Activated B cell treated with CpG ODN at 0.5 μM for 24 hours (primary cell): ENCODE measurements around the gene GATAD1. TPM values are rescaled to one million over a fixed set of nuclear protein-coding genes. Genes with fewer than 3 reads are reported as not detected.

Experiments used
- ATAC-seq: fragments of 200-7000 bp; cut with Tn5 transposase; one replicate; pipeline ENCODE4 v1.10.0; 2021; ENCODE audit warnings: low read depth, mild to moderate bottlenecking, moderate library complexity
- CTCF ChIA-PET: fragments of 350-600 bp; sonication (Branson Sonifier 250); formaldehyde crosslinking; loops from one replicate; lab custom pipeline; 2021; ENCODE audit warnings: antibody characterized with exemption; lab: Charles Lee
- POLR2A ChIA-PET: fragments of 350-600 bp; sonication (Branson Sonifier 250); formaldehyde crosslinking; loops from one replicate; lab custom pipeline; 2021; ENCODE audit warnings: antibody characterized with exemption; lab: Charles Lee
- DNase-seq: peaks from one replicate; pipeline ENCODE4 v3.0.0; 2022
- H3K27ac Mint-ChIP-seq: one replicate; pipeline ENCODE4 v1.8.0; 2020; ENCODE audit warnings: mixed read lengths
- H3K27me3 Mint-ChIP-seq: one replicate; pipeline ENCODE4 v1.8.0; 2021; ENCODE audit warnings: mixed read lengths
- H3K36me3 Mint-ChIP-seq: one replicate; pipeline ENCODE4 v1.8.0; 2021; ENCODE audit warnings: low read depth, mixed read lengths
- H3K4me1 Mint-ChIP-seq: one replicate; pipeline ENCODE4 v1.8.0; 2021; ENCODE audit warnings: mixed read lengths
- H3K4me3 Mint-ChIP-seq: one replicate; pipeline ENCODE4 v1.8.0; 2020; ENCODE audit warnings: mild to moderate bottlenecking, mixed read lengths
- H3K9me3 Mint-ChIP-seq: one replicate; pipeline ENCODE4 v1.8.0; 2020; ENCODE audit warnings: mixed read lengths
- intact Hi-C: fragments of 100-400 bp; cut with micrococcal nuclease; formaldehyde crosslinking; loops from one replicate; pipeline ENCODE4 v1.15.1; 2024
- total RNA-seq: library from RNA; stranded (reverse); gene quantifications from 2 replicates; pipeline ENCODE4 v1.2.3, GENCODE V29; 2022
- TF ChIP-seq, protein P1 (sequence below): fragments of 200-600 bp; IDR thresholded peaks from one replicate; pipeline ENCODE4 v1.8.0; 2022; ENCODE audit warnings: antibody characterized with exemption, mild to moderate bottlenecking

The GATAD1 gene, protein sequence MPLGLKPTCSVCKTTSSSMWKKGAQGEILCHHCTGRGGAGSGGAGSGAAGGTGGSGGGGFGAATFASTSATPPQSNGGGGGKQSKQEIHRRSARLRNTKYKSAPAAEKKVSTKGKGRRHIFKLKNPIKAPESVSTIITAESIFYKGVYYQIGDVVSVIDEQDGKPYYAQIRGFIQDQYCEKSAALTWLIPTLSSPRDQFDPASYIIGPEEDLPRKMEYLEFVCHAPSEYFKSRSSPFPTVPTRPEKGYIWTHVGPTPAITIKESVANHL
- 30.6 and 36.2 TPM in 2 replicates for total RNA-seq

DNA sequence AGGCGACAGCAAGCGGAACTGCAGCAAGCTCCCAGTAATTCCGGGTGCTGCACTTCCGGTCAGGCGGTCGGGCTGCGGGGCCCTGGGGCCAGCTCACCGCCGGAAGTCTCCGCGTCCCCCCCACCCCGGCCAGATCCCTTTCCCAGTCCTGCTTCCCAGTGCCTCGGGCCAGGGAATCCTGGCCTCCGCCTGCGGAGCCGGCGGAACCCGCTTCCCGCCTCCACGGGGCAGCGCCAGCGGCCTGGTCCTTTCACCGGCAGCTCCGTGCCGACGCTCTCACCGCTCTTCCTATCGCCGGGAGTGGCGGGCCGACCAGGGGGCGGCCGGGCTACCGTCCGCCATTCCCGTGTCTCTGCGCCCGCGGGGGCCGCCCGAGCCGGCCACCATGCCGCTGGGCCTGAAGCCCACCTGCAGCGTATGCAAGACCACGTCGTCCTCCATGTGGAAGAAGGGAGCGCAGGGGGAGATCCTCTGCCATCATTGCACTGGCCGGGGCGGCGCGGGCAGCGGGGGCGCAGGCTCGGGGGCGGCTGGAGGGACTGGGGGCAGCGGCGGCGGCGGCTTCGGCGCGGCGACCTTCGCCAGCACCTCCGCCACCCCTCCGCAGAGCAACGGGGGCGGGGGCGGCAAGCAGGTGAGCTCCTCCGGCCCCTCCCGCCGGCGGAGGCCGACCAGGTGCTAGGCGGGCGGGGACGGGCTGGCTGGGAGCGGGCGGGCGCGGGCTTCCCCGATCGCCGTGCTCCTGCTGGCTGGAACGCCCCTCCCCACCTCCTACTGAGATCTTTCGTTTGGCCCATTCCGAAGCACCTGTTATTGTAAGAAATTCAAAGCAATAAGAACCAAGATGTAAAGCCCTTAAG lies at the start of gene GATAD1:
Gene GATAD1, plus strand, starts transcription at position 138 of the 860 bp plus-strand sequence. Its CDS starts 248 bp downstream, at position 386.
- peak; percentile 74 for DNase-seq
- peak within 1 kb of the TSS; percentile 97 for H3K27ac Mint-ChIP-seq
- ATAC-seq, result peak; percentile 85
- POLR2A ChIA-PET, result interaction anchor here (0.6 to 3.0 kb wide), 18 partner anchors 10 to 1825 kb away, joined by 3 to 41 read pairs (median 6); partner anchors contain the start of genes AKAP9, ANKIB1, CDK6 and CYP51A1
- CTCF ChIA-PET, result interaction anchor here (0.7 to 3.5 kb wide), 12 partner anchors 13 to 1160 kb away, joined by 3 to 57 read pairs (median 4); partner anchors contain the start of genes ANKIB1, KRIT1, LRRD1 and PEX1
- H3K4me1 Mint-ChIP-seq, result peaks cover 8% of the 10 kb centered on the region
- TF ChIP-seq, protein P1, sequence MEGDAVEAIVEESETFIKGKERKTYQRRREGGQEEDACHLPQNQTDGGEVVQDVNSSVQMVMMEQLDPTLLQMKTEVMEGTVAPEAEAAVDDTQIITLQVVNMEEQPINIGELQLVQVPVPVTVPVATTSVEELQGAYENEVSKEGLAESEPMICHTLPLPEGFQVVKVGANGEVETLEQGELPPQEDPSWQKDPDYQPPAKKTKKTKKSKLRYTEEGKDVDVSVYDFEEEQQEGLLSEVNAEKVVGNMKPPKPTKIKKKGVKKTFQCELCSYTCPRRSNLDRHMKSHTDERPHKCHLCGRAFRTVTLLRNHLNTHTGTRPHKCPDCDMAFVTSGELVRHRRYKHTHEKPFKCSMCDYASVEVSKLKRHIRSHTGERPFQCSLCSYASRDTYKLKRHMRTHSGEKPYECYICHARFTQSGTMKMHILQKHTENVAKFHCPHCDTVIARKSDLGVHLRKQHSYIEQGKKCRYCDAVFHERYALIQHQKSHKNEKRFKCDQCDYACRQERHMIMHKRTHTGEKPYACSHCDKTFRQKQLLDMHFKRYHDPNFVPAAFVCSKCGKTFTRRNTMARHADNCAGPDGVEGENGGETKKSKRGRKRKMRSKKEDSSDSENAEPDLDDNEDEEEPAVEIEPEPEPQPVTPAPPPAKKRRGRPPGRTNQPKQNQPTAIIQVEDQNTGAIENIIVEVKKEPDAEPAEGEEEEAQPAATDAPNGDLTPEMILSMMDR, result peak; percentile 61
- peak within 1 kb of the TSS; percentile 95 for H3K4me3 Mint-ChIP-seq
- H3K36me3 Mint-ChIP-seq, result peaks cover 27% of the 10 kb centered on the region
- no peaks in the 10 kb centered on the region for H3K27me3 Mint-ChIP-seq
- no peaks in the 10 kb centered on the region for H3K9me3 Mint-ChIP-seq
- intact Hi-C loops, result loop anchor here (1.0 to 5.0 kb wide), 15 partner anchors 23 to 1850 kb away; partner anchors contain the start of genes AKAP9, ANKIB1, CDK14 and CYP51A1

- ATAC-seq, result no peak
- Mint-ChIP-seq H3K27me3 (no peaks in the 10 kb centered on the region), H3K4me3 (no peak overlapping the region), H3K4me1 (no peaks in the 10 kb centered on the region), H3K36me3 (peaks cover 43% of the 10 kb centered on the region), H3K9me3 (no peaks in the 10 kb centered on the region), H3K27ac (no peak overlapping the region)
- TF ChIP-seq, protein P1, result no peak
- ChIA-PET CTCF (no interaction called here), POLR2A (no interaction called here)
- intact Hi-C loops, result no loop called here
- DNase-seq, result no peak
These were observed 49.7 kb upstream of the GATAD1 start for GRCh38 chr7:92397542-92397941.

- DNase-seq, result no peak
- Mint-ChIP-seq H3K9me3 (no peaks in the 10 kb centered on the region), H3K27ac (no peak overlapping the region), H3K27me3 (no peaks in the 10 kb centered on the region), H3K4me3 (no peak overlapping the region), H3K4me1 (no peaks in the 10 kb centered on the region), H3K36me3 (peaks cover 44% of the 10 kb centered on the region)
- TF ChIP-seq, protein P1, result no peak
- CTCF ChIA-PET, result no interaction called here
- intact Hi-C loops, result no loop called here
- POLR2A ChIA-PET, result no interaction called here
- no peak for ATAC-seq
These were observed 47.3 kb upstream of the GATAD1 start for GRCh38 chr7:92400013-92400412.

- H3K27me3 Mint-ChIP-seq, result no peaks in the 10 kb centered on the region
- TF ChIP-seq, protein P1, result no peak
- DNase-seq (no peak), ATAC-seq (no peak)
- no peaks in the 10 kb centered on the region for H3K9me3 Mint-ChIP-seq
- intact Hi-C loops, result no loop called here
- CTCF ChIA-PET, result no interaction called here
- H3K36me3 Mint-ChIP-seq, result peaks cover 24% of the 10 kb centered on the region
- POLR2A ChIA-PET, result no interaction called here
- no peak overlapping the region for H3K4me3 Mint-ChIP-seq
- no peak overlapping the region for H3K27ac Mint-ChIP-seq
- H3K4me1 Mint-ChIP-seq, result no peaks in the 10 kb centered on the region
These were observed 44.1 kb upstream of the GATAD1 start for GRCh38 chr7:92402920-92403759.
